Testis (tissue), 3 donors: Measurements from ENCODE around the gene MAP4K4. TPM values are rescaled to one million over a fixed set of nuclear protein-coding genes. Genes with fewer than 3 reads are reported as not detected.

ENCODE experiments used
- DNase-seq: peaks from one replicate; pipeline ENCODE4 v3.0.0-alpha.2; 2019
- H3K27ac ChIP-seq, 2 donors: fragments of 200-600 bp; sonication (generic); one replicate each; pipeline ENCODE4 v1.5.1; 2019
- H3K27me3 ChIP-seq: fragments of 200-600 bp; sonication (generic); one replicate; pipeline ENCODE4 v1.5.1; 2019
- H3K36me3 ChIP-seq: fragments of 200-600 bp; sonication (generic); one replicate; pipeline ENCODE4 v1.5.1; 2017; ENCODE audit warnings: low read depth; ENCODE audit errors: missing control alignments
- H3K4me1 ChIP-seq: fragments of 200-600 bp; sonication (generic); one replicate; pipeline ENCODE4 v1.5.1; 2019
- H3K4me3 ChIP-seq, 2 donors: fragments of 200-600 bp; sonication (generic); one replicate each; pipeline ENCODE4 v1.5.1; 2017 to 2019
- H3K9me3 ChIP-seq: fragments of 200-600 bp; sonication (generic); one replicate; pipeline ENCODE4 v1.5.1; 2017
- POLR2A ChIP-seq: fragments of 450-650 bp; IDR thresholded peaks from one replicate; pipeline ENCODE4 v1.6.1; 2017; ENCODE audit warnings: antibody characterized with exemption, mild to moderate bottlenecking, moderate library complexity
- WGBS, 2 donors: methylation state at CpG; one replicate each; pipeline ENCODE4 v1.1.5; 2018; 5-methylcytosine and 5-hydroxymethylcytosine counted together
- intact Hi-C: fragments of 100-400 bp; cut with DNase I; formaldehyde crosslinking; loops from one replicate; pipeline ENCODE4 v1.15.1; 2023; ENCODE audit warnings: low total_unique reads
- polyA plus RNA-seq: library from polyadenylated mRNA; stranded (reverse); fragments of 350-450 nt; fragmentation: Illumina TruSeq; extraction: RNeasy Lipid Tissue Mini Kit (QIAGEN cat#74804); gene quantifications from one replicate; pipeline ENCODE4 v1.2.3, GENCODE V29; 2014; ENCODE audit warnings: low read depth, low replicate concordance; ENCODE audit not compliant: insufficient read depth
- total RNA-seq, 2 donors: library from RNA; depleted of rRNA; stranded (reverse); fragments of >200 nt; gene quantifications; one replicate each; pipeline ENCODE4 v1.2.3, GENCODE V29; 2016
- TF ChIP-seq, protein P1 (sequence below), 3 experiments: fragments of 450-650 bp in 2 of 3; fragments of 200-600 bp in 1 of 3; sonication (generic) in 1 of 3; IDR thresholded peaks; one replicate each; pipeline ENCODE4 v1.5.1; 2016 to 2019; ENCODE audit warnings: antibody characterized with exemption in 3 of 3, mild to moderate bottlenecking in 2 of 3, moderate library complexity in 1 of 3

MAP4K4 gene
- total and polyA plus RNA-seq, 3 donors from 2014 or later, result 88.2 to 194 (median 174) TPM

- TF ChIP-seq POLR2A, result no peak
- TF ChIP-seq, protein P1, sequence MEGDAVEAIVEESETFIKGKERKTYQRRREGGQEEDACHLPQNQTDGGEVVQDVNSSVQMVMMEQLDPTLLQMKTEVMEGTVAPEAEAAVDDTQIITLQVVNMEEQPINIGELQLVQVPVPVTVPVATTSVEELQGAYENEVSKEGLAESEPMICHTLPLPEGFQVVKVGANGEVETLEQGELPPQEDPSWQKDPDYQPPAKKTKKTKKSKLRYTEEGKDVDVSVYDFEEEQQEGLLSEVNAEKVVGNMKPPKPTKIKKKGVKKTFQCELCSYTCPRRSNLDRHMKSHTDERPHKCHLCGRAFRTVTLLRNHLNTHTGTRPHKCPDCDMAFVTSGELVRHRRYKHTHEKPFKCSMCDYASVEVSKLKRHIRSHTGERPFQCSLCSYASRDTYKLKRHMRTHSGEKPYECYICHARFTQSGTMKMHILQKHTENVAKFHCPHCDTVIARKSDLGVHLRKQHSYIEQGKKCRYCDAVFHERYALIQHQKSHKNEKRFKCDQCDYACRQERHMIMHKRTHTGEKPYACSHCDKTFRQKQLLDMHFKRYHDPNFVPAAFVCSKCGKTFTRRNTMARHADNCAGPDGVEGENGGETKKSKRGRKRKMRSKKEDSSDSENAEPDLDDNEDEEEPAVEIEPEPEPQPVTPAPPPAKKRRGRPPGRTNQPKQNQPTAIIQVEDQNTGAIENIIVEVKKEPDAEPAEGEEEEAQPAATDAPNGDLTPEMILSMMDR (IDR thresholded peaks at IDR 0.05), result no peak
- no peak overlapping the region for H3K4me3 ChIP-seq
- H3K27me3 ChIP-seq, result no peaks in the 10 kb centered on the region
- no peak for DNase-seq
- H3K36me3 ChIP-seq, result no peaks in the 10 kb centered on the region
- H3K27ac ChIP-seq, result no peak overlapping the region
- WGBS, 2 donors, result 82 to 92% methylated on average over 3 of the region's 3 CpGs
- intact Hi-C loops, result no loop called here
- H3K9me3 ChIP-seq, result no peaks in the 10 kb centered on the region
- peaks cover 44% of the 10 kb centered on the region for H3K4me1 ChIP-seq
Measured at GRCh38 chr2:101737478-101738255, 40.2 kb downstream of the MAP4K4 start.

DNA sequence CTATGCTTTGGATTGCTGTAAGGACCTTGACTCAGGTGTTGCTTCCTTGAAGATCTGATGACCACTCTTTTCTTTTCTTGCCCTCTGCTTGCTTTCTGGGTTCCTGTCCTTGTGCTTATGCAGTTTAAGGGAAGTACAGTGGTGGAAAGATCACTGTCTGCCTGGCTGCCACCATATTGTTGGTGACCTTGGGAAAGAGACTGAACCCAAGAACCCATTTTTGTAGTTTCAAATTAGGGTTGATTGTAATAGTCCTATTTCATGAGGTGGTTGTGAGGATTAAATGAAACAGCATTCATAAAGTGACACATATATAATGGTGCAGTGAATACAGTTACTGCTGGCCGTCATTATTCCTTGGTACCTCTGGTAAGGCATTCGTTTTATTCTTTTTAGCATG is 41.1 kb downstream of the MAP4K4 start:
- WGBS, 2 donors, result 80 to 94% methylated on average over 2 of the region's 2 CpGs
- DNase-seq, result no peak
- no peak overlapping the region for H3K27ac ChIP-seq
- no peaks in the 10 kb centered on the region for H3K27me3 ChIP-seq
- no peaks in the 10 kb centered on the region for H3K9me3 ChIP-seq
- intact Hi-C loops, result no loop called here
- no peak for TF ChIP-seq POLR2A
- TF ChIP-seq, protein P1 (IDR thresholded peaks at IDR 0.05), result no peak
- H3K4me3 ChIP-seq, result no peak overlapping the region
- peaks cover 44% of the 10 kb centered on the region for H3K4me1 ChIP-seq
- no peaks in the 10 kb centered on the region for H3K36me3 ChIP-seq

DNA sequence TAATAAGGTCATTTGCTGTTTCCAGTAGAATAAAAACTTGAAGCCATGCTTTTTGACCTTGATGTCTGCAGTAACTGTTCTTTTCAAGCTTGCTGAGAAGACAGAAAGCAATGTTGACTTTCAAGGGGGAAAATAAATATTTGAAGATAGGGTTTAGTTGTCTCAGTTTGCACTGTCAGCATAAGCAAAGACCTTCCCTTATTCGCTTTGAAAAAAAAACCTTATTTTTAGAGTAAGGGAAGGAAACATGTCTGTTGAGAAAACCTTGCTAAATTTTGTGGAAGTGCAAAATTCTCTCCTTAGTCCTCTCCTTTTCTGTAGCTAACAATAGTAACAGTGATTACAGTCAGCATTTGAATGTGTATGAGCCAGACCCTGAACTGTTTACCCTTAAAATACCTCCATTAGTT is 43.1 kb downstream of the MAP4K4 start:
- Histone ChIP-seq H3K27ac (peak overlapping the region in 1 of 2 donors; percentile 55), H3K4me1 (peaks cover 36% of the 10 kb centered on the region), H3K9me3 (no peaks in the 10 kb centered on the region), H3K27me3 (no peaks in the 10 kb centered on the region), H3K36me3 (no peaks in the 10 kb centered on the region), H3K4me3 (no peak overlapping the region)
- no peak for DNase-seq
- intact Hi-C loops, result no loop called here
- no peak for TF ChIP-seq POLR2A
- TF ChIP-seq, protein P1 (IDR thresholded peaks at IDR 0.05), result no peak
- WGBS, 2 donors, result 15 to 25% methylated on average over 1 of the region's 1 CpG

DNA sequence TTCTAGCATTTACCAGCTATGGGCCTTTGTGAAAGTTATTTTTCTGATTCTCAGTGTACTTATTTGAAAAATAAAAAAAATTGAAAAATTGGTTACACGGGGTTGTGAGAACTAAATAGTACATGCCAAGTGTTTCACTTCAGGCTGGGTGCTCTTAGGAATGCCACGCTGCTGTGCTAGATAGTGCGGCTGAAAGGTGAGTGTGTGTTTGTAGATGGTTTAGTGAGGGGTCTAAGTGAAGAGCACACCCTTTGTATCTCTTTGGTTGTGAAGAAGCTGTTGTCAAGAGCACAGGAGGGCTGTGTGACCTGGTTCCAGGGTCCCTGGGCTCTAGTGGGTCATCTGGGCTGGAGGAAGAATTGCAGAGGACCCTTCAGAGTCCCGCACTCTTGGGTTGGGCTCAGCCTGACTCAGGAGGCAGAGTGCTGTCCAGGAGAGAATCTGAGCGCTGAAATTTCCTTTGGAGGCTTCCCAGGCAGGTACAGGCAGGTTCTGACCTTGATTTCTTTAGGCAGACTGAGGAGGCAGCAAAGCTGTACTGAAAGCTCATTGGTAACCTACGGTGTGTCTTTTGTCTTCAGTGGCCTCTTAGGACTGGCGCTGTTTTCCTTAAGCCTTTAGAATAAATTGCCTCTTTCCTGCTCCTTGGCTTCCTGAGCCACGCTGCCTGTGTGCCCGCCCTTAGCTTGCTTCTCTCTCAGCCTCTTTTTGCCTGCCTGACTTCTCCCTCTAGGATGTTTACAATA is 44.4 kb downstream of the MAP4K4 start:
- H3K27me3 ChIP-seq, result no peaks in the 10 kb centered on the region
- no peaks in the 10 kb centered on the region for H3K36me3 ChIP-seq
- no peak for DNase-seq
- TF ChIP-seq, protein P1 (IDR thresholded peaks at IDR 0.05), result no peak
- no peak for TF ChIP-seq POLR2A
- intact Hi-C loops, result no loop called here
- peaks cover 28% of the 10 kb centered on the region for H3K4me1 ChIP-seq
- WGBS, 2 donors, result 42 to 58% methylated on average over 8 to 9 of the region's 9 CpGs
- no peak overlapping the region for H3K4me3 ChIP-seq
- no peaks in the 10 kb centered on the region for H3K9me3 ChIP-seq
- H3K27ac ChIP-seq, result peak overlapping the region; percentile 49
